SK-N-SH (cell line): ENCODE measurements around the gene TBX1. TPM values are rescaled to one million over a fixed set of nuclear protein-coding genes. Genes with fewer than 3 reads are reported as not detected.

Experiments used
- CTCF ChIA-PET: fragments of 300-600, 350-600 bp; formaldehyde crosslinking; extraction: SDS; loops from one replicate; lab custom pipeline; 2021; lab: Yijun Ruan, JAX
- POLR2A ChIA-PET: fragments of 350-600 bp; sonication (Branson Sonifier 250); formaldehyde crosslinking; extraction: SDS; loops from one replicate; lab custom pipeline; 2020; ENCODE audit warnings: antibody characterized with exemption, inconsistent platforms; lab: Yijun Ruan, JAX
- DNase-seq: peaks from one replicate; pipeline ENCODE4 v3.0.0; 2012
- H2AFZ ChIP-seq: fragments of 200-600 bp; sonication (generic); 2 replicates; pipeline ENCODE4 v1.8.1; 2016; ENCODE audit warnings: antibody characterized with exemption, mild to moderate bottlenecking, low read depth
- H3F3A ChIP-seq: fragments of 200-600 bp; sonication (generic); replicated peaks from 2 replicates; pipeline ENCODE3; 2016; ENCODE audit warnings: antibody characterized with exemption, mild to moderate bottlenecking; ENCODE audit not compliant: insufficient read depth
- H3K27ac ChIP-seq, 2 experiments: fragments of 200-500 bp in 1 of 2; fragments of 200-600 bp in 1 of 2; sonication (Bioruptor generic) in 1 of 2; sonication (generic), shearing (Covaris generic) in 1 of 2; 2 replicates each; pipeline versions ENCODE4 v1.5.1 to v1.6.1; 2014 to 2016; ENCODE audit warnings: low read depth in 2 of 2, inconsistent platforms in 1 of 2, low read length in 1 of 2, mild to moderate bottlenecking in 1 of 2, mixed read lengths in 1 of 2
- H3K27me3 ChIP-seq: fragments of 200-600 bp; sonication (generic), shearing (Covaris generic); 2 replicates; pipeline ENCODE4 v1.6.1; 2016; ENCODE audit warnings: mixed run types; ENCODE audit not compliant: insufficient read depth
- H3K36me3 ChIP-seq, 2 experiments: fragments of 200-500 bp in 1 of 2; fragments of 200-600 bp in 1 of 2; sonication (Bioruptor generic) in 1 of 2; sonication (generic) in 1 of 2; replicated peaks in 1 of 2; 2 replicates each; pipeline versions ENCODE3 to v1.5.1; 2014 to 2016; ENCODE audit warnings: low read length in 1 of 2, mild to moderate bottlenecking in 1 of 2; ENCODE audit not compliant: insufficient read depth in 2 of 2, control insufficient read depth in 1 of 2
- H3K4me1 ChIP-seq, 2 experiments: fragments of 200-500 bp in 1 of 2; fragments of 200-600 bp in 1 of 2; sonication (Bioruptor generic) in 1 of 2; sonication (generic), shearing (Covaris generic) in 1 of 2; 2 replicates each; pipeline versions ENCODE4 v1.5.1 to v1.6.1; 2014 to 2016; ENCODE audit warnings: low read depth in 1 of 2, low read length in 1 of 2, mixed run types in 1 of 2; ENCODE audit not compliant: insufficient read depth in 2 of 2, control insufficient read depth in 1 of 2
- H3K4me2 ChIP-seq: fragments of 200-600 bp; sonication (generic), shearing (Covaris generic); 2 replicates; pipeline ENCODE4 v1.6.1; 2017; ENCODE audit warnings: mixed run types
- H3K4me3 ChIP-seq, 2 experiments: fragments of 200-500 bp in 1 of 2; fragments of 200-600 bp in 1 of 2; sonication (Bioruptor generic) in 1 of 2; sonication (generic), shearing (Covaris generic) in 1 of 2; 2 replicates each; pipeline versions ENCODE4 v1.5.1 to v1.8.1; 2014 to 2016; ENCODE audit warnings: low read depth in 2 of 2, inconsistent platforms in 1 of 2, low read length in 1 of 2, mild to moderate bottlenecking in 1 of 2, mixed read lengths in 1 of 2, moderate library complexity in 1 of 2
- H3K79me2 ChIP-seq: fragments of 200-600 bp; sonication (generic); 2 replicates; pipeline ENCODE4 v1.8.1; 2017; ENCODE audit warnings: mild to moderate bottlenecking; ENCODE audit not compliant: insufficient read depth
- H3K9ac ChIP-seq: fragments of 200-600 bp; sonication (generic); 2 replicates; pipeline ENCODE4 v1.6.1; 2017; ENCODE audit warnings: mixed run types
- H3K9me2 ChIP-seq: fragments of 200-600 bp; sonication (generic); 2 replicates; pipeline ENCODE4 v1.6.1; 2017; ENCODE audit warnings: mixed run types
- H3K9me3 ChIP-seq: fragments of 200-600 bp; sonication (generic); 2 replicates; pipeline ENCODE4 v1.6.1; 2017; ENCODE audit warnings: mixed run types, mild to moderate bottlenecking, moderate library complexity
- H4K20me1 ChIP-seq: fragments of 200-600 bp; sonication (generic); 2 replicates; pipeline ENCODE4 v1.6.1; 2017; ENCODE audit warnings: mild to moderate bottlenecking, mixed run types; ENCODE audit not compliant: insufficient read depth
- EP300 ChIP-seq, 2 experiments: IDR thresholded peaks; 2 replicates each; pipeline versions ENCODE4 v1.4.0 to v1.6.1; 2012; ENCODE audit warnings: borderline replicate concordance in 1 of 2, low read depth in 1 of 2, low read length in 1 of 2
- EZH2phosphoT487 ChIP-seq: fragments of 200-600 bp; sonication (generic); IDR thresholded peaks from 2 replicates; pipeline ENCODE4 v1.6.1; 2017; ENCODE audit warnings: low read depth, mixed run types, mild to moderate bottlenecking, antibody characterized with exemption, moderate library complexity, borderline replicate concordance
- FOXM1 ChIP-seq: IDR thresholded peaks from 2 replicates; pipeline ENCODE4 v1.4.0; 2012; ENCODE audit warnings: low read depth, mild to moderate bottlenecking
- GABPA ChIP-seq: IDR thresholded peaks from 2 replicates; pipeline ENCODE4 v1.4.0; 2012; ENCODE audit warnings: low read depth, mild to moderate bottlenecking
- MEF2A ChIP-seq: IDR thresholded peaks from 2 replicates; pipeline ENCODE4 v1.4.0; 2012; ENCODE audit warnings: low read depth, borderline replicate concordance
- MXI1 ChIP-seq: IDR thresholded peaks from 2 replicates; pipeline ENCODE4 v1.6.1; 2012; ENCODE audit warnings: mild to moderate bottlenecking, low read depth, low read length, improper control_type of control experiment
- RAD21 ChIP-seq: IDR thresholded peaks from 2 replicates; pipeline ENCODE4 v1.6.1; 2012; ENCODE audit warnings: mild to moderate bottlenecking, low read length
- RXRA ChIP-seq: IDR thresholded peaks from 2 replicates; pipeline ENCODE4 v1.4.0; 2012; ENCODE audit warnings: low read depth, mild to moderate bottlenecking, borderline replicate concordance
- TAF1 ChIP-seq: IDR thresholded peaks from 2 replicates; pipeline ENCODE4 v1.6.1; 2012; ENCODE audit warnings: low read depth, mild to moderate bottlenecking, low read length, moderate library complexity, borderline replicate concordance
- USF1 ChIP-seq: IDR thresholded peaks from 2 replicates; pipeline ENCODE4 v1.4.0; 2012; ENCODE audit warnings: low read depth, borderline replicate concordance
- WGBS: methylation state at CpG from one replicate; pipeline ENCODE4 v1.1.6; 2017; ENCODE audit warnings: low lambda C conversion rate; 5-methylcytosine and 5-hydroxymethylcytosine counted together
- polyA plus RNA-seq, 3 experiments: library from polyadenylated mRNA; depleted of rRNA; stranded (reverse); fragments of >200 nt; gene quantifications; 2 replicates each; pipeline ENCODE4 v1.2.3, GENCODE V29; 2012
- TF ChIP-seq, protein P1 (sequence below): IDR thresholded peaks from 2 replicates; pipeline ENCODE4; 2012
- TF ChIP-seq, protein P2 (sequence below): fragments of 150-350 bp; IDR thresholded peaks from 2 replicates; pipeline ENCODE4 v1.6.1; 2017; ENCODE audit warnings: antibody characterized with exemption, low read length, low read depth, borderline replicate concordance

TBX1 gene
- polyA plus RNA-seq, 1 of the 3 experiments (the other 2 are of a cell fraction): not detected

DNA sequence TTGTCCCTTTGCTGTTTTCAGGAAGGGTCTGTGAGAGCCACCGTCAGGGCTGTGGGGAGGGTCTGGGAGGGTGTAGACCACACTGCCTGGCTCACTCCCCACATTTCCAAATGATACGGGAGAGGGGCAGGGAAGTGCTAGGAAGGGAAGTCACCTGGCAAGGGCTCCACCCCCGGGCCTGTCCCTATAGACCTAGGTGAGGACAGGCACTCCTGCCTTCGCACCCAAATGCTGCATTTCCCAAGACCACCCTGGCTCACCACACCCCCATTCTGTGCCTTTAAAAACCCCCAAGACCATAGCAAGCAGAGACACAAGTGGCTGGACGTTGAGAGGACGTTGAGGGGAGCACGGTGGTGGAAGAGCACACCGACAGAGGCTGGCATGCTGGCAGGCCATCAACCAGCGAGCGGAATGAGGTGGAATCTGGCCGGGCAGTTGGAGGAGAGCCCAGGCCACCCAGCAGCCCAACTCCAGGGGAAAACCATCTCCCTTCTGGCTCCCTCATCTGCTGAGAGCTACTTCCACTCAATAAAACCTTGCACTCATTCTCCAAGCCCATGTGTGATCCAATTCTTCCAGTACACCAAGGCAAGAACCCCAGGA is 48.4 kb downstream of the TBX1 start:
- Histone ChIP-seq H4K20me1 (no peaks in the 10 kb centered on the region), H3K4me1 (peaks cover 0 to 39% of the 10 kb centered on the region in 2 experiments; a peak in 1 of 4 replicates), H3K4me3 (no peak overlapping the region), H3F3A (no peaks in the 10 kb centered on the region)
- WGBS: 82% methylated on average over 9 of the region's 11 CpGs
- no peak for TF ChIP-seq FOXM1
- TF ChIP-seq, all 33 proteins: peak for 0
- no peaks in the 10 kb centered on the region for H3K36me3 ChIP-seq
- no peak overlapping the region for H3K9ac ChIP-seq
- ChIA-PET POLR2A (no interaction called here), CTCF (interaction anchor here (0.7 to 2.5 kb wide), 3 partner anchors 8 to 101 kb away, joined by 3 to 12 read pairs (median 5); no protein-coding TSS in a partner anchor)
- H3K9me3 ChIP-seq: no peaks in the 10 kb centered on the region
- H3K9me2 ChIP-seq: no peaks in the 10 kb centered on the region
- H2AFZ ChIP-seq: no peak overlapping the region
- no peak for DNase-seq
- no peaks in the 10 kb centered on the region for H3K27me3 ChIP-seq
- H3K27ac ChIP-seq: no peak overlapping the region
- no peaks in the 10 kb centered on the region for H3K79me2 ChIP-seq
- H3K4me2 ChIP-seq: no peak overlapping the region

DNA sequence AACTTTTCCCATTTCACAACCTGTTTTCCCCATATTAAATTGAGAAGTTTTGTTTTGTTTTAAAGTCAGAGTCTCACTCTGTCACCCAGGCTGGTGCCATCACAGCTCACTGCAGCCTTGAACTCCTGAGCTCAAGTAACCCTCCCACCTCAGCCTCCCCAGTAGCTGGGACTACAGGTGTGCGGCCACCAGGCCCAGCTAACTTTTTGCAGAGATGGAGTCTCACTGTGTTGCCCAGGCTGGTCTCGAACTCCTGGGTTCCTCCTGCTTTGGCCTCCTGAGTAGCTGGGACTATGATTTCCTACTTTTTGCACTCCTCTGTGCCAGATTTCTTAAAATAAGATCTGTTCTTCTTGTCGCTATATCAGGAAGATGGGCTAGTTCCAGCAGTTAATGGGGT is 49.2 kb downstream of the TBX1 start:
- H3K9me3 ChIP-seq: no peaks in the 10 kb centered on the region
- CTCF ChIA-PET: interaction anchor here (1.0 to 2.5 kb wide), 2 partner anchors 9 to 96 kb away, joined by 3 to 12 read pairs; no protein-coding TSS in a partner anchor

More for the DNA sequence above, 49.2 kb downstream of the TBX1 start:
- TF ChIP-seq, protein P1, sequence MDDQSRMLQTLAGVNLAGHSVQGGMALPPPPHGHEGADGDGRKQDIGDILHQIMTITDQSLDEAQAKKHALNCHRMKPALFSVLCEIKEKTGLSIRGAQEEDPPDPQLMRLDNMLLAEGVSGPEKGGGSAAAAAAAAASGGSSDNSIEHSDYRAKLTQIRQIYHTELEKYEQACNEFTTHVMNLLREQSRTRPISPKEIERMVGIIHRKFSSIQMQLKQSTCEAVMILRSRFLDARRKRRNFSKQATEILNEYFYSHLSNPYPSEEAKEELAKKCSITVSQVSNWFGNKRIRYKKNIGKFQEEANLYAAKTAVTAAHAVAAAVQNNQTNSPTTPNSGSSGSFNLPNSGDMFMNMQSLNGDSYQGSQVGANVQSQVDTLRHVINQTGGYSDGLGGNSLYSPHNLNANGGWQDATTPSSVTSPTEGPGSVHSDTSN: no peak
- TF ChIP-seq TAF1 (no peak), FOXM1 (no peak), RAD21 (no peak), EZH2phosphoT487 (no peak), RXRA (no peak), USF1 (no peak), EP300 (IDR thresholded peaks at IDR 0.05; ENCODE audit: borderline replicate concordance in 1 of 2, low read depth in 1 of 2, low read length in 1 of 2) (no peak), MXI1 (no peak), MEF2A (no peak), GABPA (no peak)
- TF ChIP-seq, protein P2, sequence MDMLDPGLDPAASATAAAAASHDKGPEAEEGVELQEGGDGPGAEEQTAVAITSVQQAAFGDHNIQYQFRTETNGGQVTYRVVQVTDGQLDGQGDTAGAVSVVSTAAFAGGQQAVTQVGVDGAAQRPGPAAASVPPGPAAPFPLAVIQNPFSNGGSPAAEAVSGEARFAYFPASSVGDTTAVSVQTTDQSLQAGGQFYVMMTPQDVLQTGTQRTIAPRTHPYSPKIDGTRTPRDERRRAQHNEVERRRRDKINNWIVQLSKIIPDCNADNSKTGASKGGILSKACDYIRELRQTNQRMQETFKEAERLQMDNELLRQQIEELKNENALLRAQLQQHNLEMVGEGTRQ: no peak
- H3K9me2 ChIP-seq: no peaks in the 10 kb centered on the region
- H3K27me3 ChIP-seq: no peaks in the 10 kb centered on the region
- no peaks in the 10 kb centered on the region for H3F3A ChIP-seq
- H3K4me3 ChIP-seq: no peak overlapping the region
- no peaks in the 10 kb centered on the region for H3K36me3 ChIP-seq
- POLR2A ChIA-PET: no interaction called here
- peaks cover 0 to 39% of the 10 kb centered on the region in 2 experiments; a peak in 1 of 4 replicates for H3K4me1 ChIP-seq
- no peaks in the 10 kb centered on the region for H3K79me2 ChIP-seq
- H4K20me1 ChIP-seq: no peaks in the 10 kb centered on the region
- no peak overlapping the region for H3K9ac ChIP-seq
- no peak overlapping the region for H3K4me2 ChIP-seq
- H3K27ac ChIP-seq: no peak overlapping the region
- no peak overlapping the region for H2AFZ ChIP-seq
- 84% methylated on average over 2 of the region's 3 CpGs for WGBS
- no peak for DNase-seq
